Left cardiac atrium (tissue), 2 donors: ENCODE results near the gene RBPMS2. TPM values are rescaled to one million over a fixed set of nuclear protein-coding genes. Genes with fewer than 3 reads are reported as not detected.

Experiments
- microRNA-seq, 2 donors: library from miRNA; unstranded; fragments of <30 nt; microRNA quantifications; one replicate each; pipeline ENCODE4 v1.2.0, GENCODE V29; 2020
- total RNA-seq, 2 donors: library from RNA; stranded (reverse); fragmentation: NEBNext Ultra II Directional; extraction: Animal tissue kit (Norgen Biotek cat#: 25700); gene quantifications; one replicate each; pipeline ENCODE4 v1.2.1, GENCODE V29; 2021
- donor health status: DM: no; HTN: yes; CAD: no; lungs with severe emphysema.
- donor health status: DM: yes; HTN: yes; CAD: no.

RBPMS2 gene
- total RNA-seq, 2 donors from 2014 or later = 312 to 403 TPM

Small RNA genes within 50 kb of the gene (microRNA-seq; reads per million reads assigned to microRNA genes)
- 0 reads per million in 2 donors for gene MIR1272

Other genes with a start within 250 kb of the RBPMS2 start
- gene PIF1, start 50.1 kb upstream of the RBPMS2 start, total RNA-seq = under 1 TPM; 0.47 to 0.94 TPM
- gene PLEKHO2, start 66.3 kb upstream of the RBPMS2 start, total RNA-seq = 10 to 100 TPM; 21.3 to 27.0 TPM
- 1 to 10 TPM; 3.9 to 5.0 TPM for gene ANKDD1A, start 136.3 kb upstream of the RBPMS2 start, total RNA-seq
- 10 to 100 TPM; 54.0 to 58.6 TPM for gene SPG21, start 214.3 kb upstream of the RBPMS2 start, total RNA-seq